CD14-positive monocyte (primary cell): ENCODE data around the gene ZNF264. TPM values are rescaled to one million over a fixed set of nuclear protein-coding genes. Genes with fewer than 3 reads are reported as not detected.

Experiments used
- DNase-seq, 3 donors: peaks; one replicate each; pipeline ENCODE4 v3.0.0-alpha.2; 2011 to 2022
- H2AFZ ChIP-seq: 2 replicates; pipeline ENCODE4 v1.6.0; 2012; ENCODE audit warnings: mild to moderate bottlenecking, low read depth, low read length, inconsistent platforms; ENCODE audit not compliant: insufficient read depth, poor library complexity, severe bottlenecking
- H3K27ac ChIP-seq, 2 donors: 1 replicate in 1 of 2; 2 replicates in 1 of 2; pipeline ENCODE4 v1.5.1; 2012 to 2013; ENCODE audit warnings: low read length in 2 of 2, control low read depth in 1 of 2, inconsistent platforms in 1 of 2, low read depth in 1 of 2, mild to moderate bottlenecking in 1 of 2
- H3K27me3 ChIP-seq, 2 donors: one replicate each; pipeline versions ENCODE4 v1.6.0 to v1.6.1; 2011 to 2013; ENCODE audit warnings: low read length in 2 of 2; ENCODE audit not compliant: control insufficient read depth in 2 of 2, insufficient read depth in 2 of 2
- H3K36me3 ChIP-seq, 2 donors: replicated peaks in 1 of 2; 1 replicate in 1 of 2; 2 replicates in 1 of 2; pipeline versions ENCODE4 v1.5.1 to v1.6.1; 2012 to 2013; ENCODE audit warnings: low read length in 2 of 2, control low read depth in 1 of 2, inconsistent platforms in 1 of 2, mild to moderate bottlenecking in 1 of 2; ENCODE audit not compliant: insufficient read depth in 2 of 2, control insufficient read depth in 1 of 2
- H3K4me1 ChIP-seq, 2 donors: 1 replicate in 1 of 2; 2 replicates in 1 of 2; pipeline versions ENCODE4 v1.5.1 to v1.6.1; 2012 to 2013; ENCODE audit warnings: low read length in 2 of 2, control low read depth in 1 of 2, inconsistent platforms in 1 of 2, mild to moderate bottlenecking in 1 of 2, moderate library complexity in 1 of 2; ENCODE audit not compliant: insufficient read depth in 2 of 2, control insufficient read depth in 1 of 2
- H3K4me2 ChIP-seq: replicated peaks from 2 replicates; pipeline ENCODE3; 2012; ENCODE audit warnings: low read length, moderate library complexity, mild to moderate bottlenecking; ENCODE audit not compliant: poor library complexity, severe bottlenecking; ENCODE audit errors: extremely low read depth
- H3K4me3 ChIP-seq, 3 experiments: fragments of 200-600 bp in 1 of 3; sonication (generic) in 1 of 3; replicated peaks in 1 of 3; 1 replicate in 2 of 3; 2 replicates in 1 of 3; pipeline ENCODE4 v1.5.1; 2011 to 2013; ENCODE audit warnings: low read length in 3 of 3, mild to moderate bottlenecking in 3 of 3, control low read depth in 2 of 3, low read depth in 2 of 3, inconsistent platforms in 1 of 3, moderate library complexity in 1 of 3
- H3K79me2 ChIP-seq: 2 replicates; pipeline ENCODE4 v1.6.0; 2012; ENCODE audit warnings: mild to moderate bottlenecking, control low read depth, inconsistent platforms, low read length, moderate library complexity; ENCODE audit not compliant: insufficient read depth
- H3K9ac ChIP-seq: 2 replicates; pipeline ENCODE4 v1.6.0; 2017; ENCODE audit warnings: low read length, mild to moderate bottlenecking; ENCODE audit not compliant: insufficient read depth, poor library complexity, severe bottlenecking
- H3K9me3 ChIP-seq, 2 donors: replicated peaks in 1 of 2; 1 replicate in 1 of 2; 2 replicates in 1 of 2; pipeline versions ENCODE4 v1.5.1 to v1.6.1; 2012 to 2013; ENCODE audit warnings: low read length in 2 of 2, control low read depth in 1 of 2; ENCODE audit not compliant: control insufficient read depth in 1 of 2, insufficient read depth in 1 of 2
- H4K20me1 ChIP-seq: 2 replicates; pipeline ENCODE4 v1.6.0; 2012; ENCODE audit warnings: mild to moderate bottlenecking, low read length, control low read depth, moderate library complexity; ENCODE audit not compliant: insufficient read depth
- H3K27ac Mint-ChIP-seq, 7 donors: one replicate each; pipeline ENCODE4 v1.8.0; 2020; ENCODE audit warnings: mild to moderate bottlenecking in 7 of 7, mixed read lengths in 7 of 7, moderate library complexity in 6 of 7, inconsistent platforms in 2 of 7
- H3K27me3 Mint-ChIP-seq, 3 donors: one replicate each; pipeline ENCODE4 v1.8.0; 2021 to 2022; ENCODE audit warnings: low read depth in 3 of 3, mild to moderate bottlenecking in 3 of 3, mixed read lengths in 3 of 3, moderate library complexity in 3 of 3, inconsistent platforms in 1 of 3
- H3K36me3 Mint-ChIP-seq, 2 donors: one replicate each; pipeline ENCODE4 v1.8.0; 2020; ENCODE audit warnings: mixed read lengths in 2 of 2, inconsistent platforms in 1 of 2, mild to moderate bottlenecking in 1 of 2
- H3K4me1 Mint-ChIP-seq: one replicate; pipeline ENCODE4 v1.8.0; 2020; ENCODE audit warnings: mild to moderate bottlenecking, mixed read lengths
- H3K4me3 Mint-ChIP-seq, 2 donors: one replicate each; pipeline ENCODE4 v1.8.0; 2020; ENCODE audit warnings: mild to moderate bottlenecking in 2 of 2, mixed read lengths in 2 of 2, moderate library complexity in 1 of 2
- H3K9me3 Mint-ChIP-seq, 7 donors: one replicate each; pipeline ENCODE4 v1.8.0; 2020 to 2022; ENCODE audit warnings: mixed read lengths in 7 of 7, mild to moderate bottlenecking in 6 of 7, moderate library complexity in 6 of 7, inconsistent platforms in 2 of 7
- WGBS: methylation state at CpG from one replicate; pipeline ENCODE4 v1.1.5; 2013; ENCODE audit warnings: missing lambda C conversion rate; ENCODE audit not compliant: insufficient coverage; 5-methylcytosine and 5-hydroxymethylcytosine counted together
- intact Hi-C, 2 donors: fragments of 100-400 bp; cut with micrococcal nuclease; formaldehyde crosslinking; loops; one replicate each; pipeline versions ENCODE4 v1.15.0 to v1.15.1; 2023
- polyA plus RNA-seq, 3 donors: library from polyadenylated mRNA; depleted of rRNA in 1 of 3; unstranded in 2 of 3; stranded (reverse) in 1 of 3; fragments of 300-500 nt in 2 of 3; fragments of >200 nt in 1 of 3; fragmentation: Illumina TruSeq in 2 of 3; gene quantifications; 1 replicate in 2 of 3; 2 replicates in 1 of 3; pipeline ENCODE4 v1.2.3, GENCODE V29; 2012 to 2021
- TF ChIP-seq, protein P1 (sequence below): fragments of 200-600 bp; IDR thresholded peaks from one replicate; pipeline ENCODE4 v1.8.0; 2022; ENCODE audit warnings: antibody characterized with exemption, mild to moderate bottlenecking

ZNF264 gene
- polyA plus RNA-seq, 3 donors, result 5.3 to 6.9 (median 5.6) TPM

DNA sequence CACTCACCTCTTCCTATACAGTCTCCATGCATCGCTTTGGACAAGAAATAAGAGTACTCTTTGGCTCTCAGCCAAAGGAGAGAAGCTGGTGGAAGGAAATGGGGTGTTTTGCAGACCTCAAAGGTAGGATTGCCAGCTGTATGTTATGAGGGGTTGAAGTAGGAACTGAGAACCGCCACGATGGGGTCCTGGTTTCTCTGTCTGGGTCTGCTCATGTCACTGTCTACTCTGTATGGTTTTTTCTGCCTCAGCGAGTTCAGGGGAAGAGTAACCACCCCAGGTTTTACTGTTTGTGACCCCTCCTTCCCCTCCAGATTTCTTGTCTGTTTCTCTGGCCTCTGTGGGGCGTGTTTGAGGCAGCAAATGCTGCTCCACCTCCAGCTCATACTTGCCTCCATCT lies 53.2 kb downstream of the ZNF264 start:
- Mint-ChIP-seq H3K27me3 (peaks cover 0 to 5% (median 2%) of the 10 kb centered on the region in 3 donors), H3K4me3 (no peak overlapping the region), H3K4me1 (peaks cover 21% of the 10 kb centered on the region)

DNA sequence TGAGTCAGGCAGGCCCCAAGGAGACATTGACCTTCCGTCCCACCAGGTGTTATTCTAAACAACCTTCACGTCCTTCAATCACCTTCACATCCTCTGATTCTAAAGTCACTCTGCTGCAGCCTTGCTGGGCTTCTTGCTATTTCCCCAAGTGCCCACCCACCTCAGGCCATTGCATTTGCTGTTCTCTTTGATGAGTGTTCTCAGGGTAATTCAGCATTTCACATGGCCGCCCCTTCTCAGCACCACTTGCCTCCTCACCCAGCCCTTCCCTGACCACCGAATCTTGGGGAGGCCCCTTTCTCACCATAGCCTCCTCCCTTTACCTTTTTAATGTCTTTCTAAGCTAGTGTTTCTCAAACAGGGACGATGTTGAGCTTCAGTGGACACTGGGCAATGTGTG lies 53.8 kb downstream of the ZNF264 start:
- DNase-seq, result no peak
- intact Hi-C loops, result loop anchor here in 1 of 2 donors (10.0 kb wide), 1 partner anchor 110 kb away; the partner anchor contains the start of gene ZNF304
- Histone ChIP-seq H3K36me3 (peaks cover 44 to 63% of the 10 kb centered on the region in 2 donors), H2AFZ (no peak overlapping the region), H3K79me2 (peaks cover 30% of the 10 kb centered on the region), H3K9me3 (no peaks in the 10 kb centered on the region), H3K9ac (no peak overlapping the region), H3K4me2 (no peak overlapping the region), H3K4me1 (peaks cover 14 to 20% of the 10 kb centered on the region in 2 donors), H3K27me3 (no peaks in the 10 kb centered on the region), H3K27ac (no peak overlapping the region), H4K20me1 (no peaks in the 10 kb centered on the region), H3K4me3 (no peak overlapping the region)
- H3K27ac Mint-ChIP-seq, result no peak overlapping the region
- H3K9me3 Mint-ChIP-seq, result peaks cover 0 to 12% (median 0%) of the 10 kb centered on the region in 7 donors
- H3K27me3 Mint-ChIP-seq, result peaks cover 0 to 5% (median 2%) of the 10 kb centered on the region in 3 donors
- WGBS, result 89% methylated on average over 4 of the region's 5 CpGs
- TF ChIP-seq, protein P1, sequence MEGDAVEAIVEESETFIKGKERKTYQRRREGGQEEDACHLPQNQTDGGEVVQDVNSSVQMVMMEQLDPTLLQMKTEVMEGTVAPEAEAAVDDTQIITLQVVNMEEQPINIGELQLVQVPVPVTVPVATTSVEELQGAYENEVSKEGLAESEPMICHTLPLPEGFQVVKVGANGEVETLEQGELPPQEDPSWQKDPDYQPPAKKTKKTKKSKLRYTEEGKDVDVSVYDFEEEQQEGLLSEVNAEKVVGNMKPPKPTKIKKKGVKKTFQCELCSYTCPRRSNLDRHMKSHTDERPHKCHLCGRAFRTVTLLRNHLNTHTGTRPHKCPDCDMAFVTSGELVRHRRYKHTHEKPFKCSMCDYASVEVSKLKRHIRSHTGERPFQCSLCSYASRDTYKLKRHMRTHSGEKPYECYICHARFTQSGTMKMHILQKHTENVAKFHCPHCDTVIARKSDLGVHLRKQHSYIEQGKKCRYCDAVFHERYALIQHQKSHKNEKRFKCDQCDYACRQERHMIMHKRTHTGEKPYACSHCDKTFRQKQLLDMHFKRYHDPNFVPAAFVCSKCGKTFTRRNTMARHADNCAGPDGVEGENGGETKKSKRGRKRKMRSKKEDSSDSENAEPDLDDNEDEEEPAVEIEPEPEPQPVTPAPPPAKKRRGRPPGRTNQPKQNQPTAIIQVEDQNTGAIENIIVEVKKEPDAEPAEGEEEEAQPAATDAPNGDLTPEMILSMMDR, result no peak
- peaks cover 41 to 67% of the 10 kb centered on the region in 2 donors for H3K36me3 Mint-ChIP-seq
- H3K4me1 Mint-ChIP-seq, result peaks cover 18% of the 10 kb centered on the region
- no peak overlapping the region for H3K4me3 Mint-ChIP-seq

More for the DNA sequence above, 53.2 kb downstream of the ZNF264 start:
- Histone ChIP-seq H3K9ac (no peak overlapping the region), H3K4me3 (no peak overlapping the region), H2AFZ (no peak overlapping the region), H3K4me1 (peaks cover 17 to 23% of the 10 kb centered on the region in 2 donors), H4K20me1 (no peaks in the 10 kb centered on the region), H3K36me3 (peaks cover 44 to 58% of the 10 kb centered on the region in 2 donors), H3K4me2 (no peak overlapping the region), H3K27me3 (no peaks in the 10 kb centered on the region), H3K27ac (no peak overlapping the region), H3K79me2 (peaks cover 30% of the 10 kb centered on the region), H3K9me3 (no peaks in the 10 kb centered on the region)
- WGBS, result 87% methylated on average over 3 of the region's 5 CpGs
- H3K27ac Mint-ChIP-seq, result peak overlapping the region in 1 of 7 donors; percentile 35
- intact Hi-C loops, result loop anchor here in 1 of 2 donors (5.0 to 10.0 kb wide), 2 partner anchors 33 to 110 kb away; partner anchors contain the start of gene ZNF304
- peaks cover 38 to 63% of the 10 kb centered on the region in 2 donors for H3K36me3 Mint-ChIP-seq
- peaks cover 0 to 14% (median 0%) of the 10 kb centered on the region in 7 donors for H3K9me3 Mint-ChIP-seq
- TF ChIP-seq, protein P1, result no peak
- no peak for DNase-seq
